Duodenal mucosa (tissue), 2 donors: ENCODE results near the gene STARD7.
"Not testable (repeated sequence)": the region's sequence is repeated elsewhere in the genome, so short reads cannot be mapped to it uniquely, and the experiment has no call there.

Experiments
- H3K27ac ChIP-seq: one replicate; pipeline ENCODE4 v1.7.0; 2013; ENCODE audit warnings: low read depth, low read length
- H3K27me3 ChIP-seq, 2 donors: one replicate each; pipeline ENCODE4 v1.7.0; 2013; ENCODE audit warnings: low read length in 2 of 2, control low read depth in 1 of 2; ENCODE audit not compliant: insufficient read depth in 2 of 2, control insufficient read depth in 1 of 2
- H3K36me3 ChIP-seq, 2 donors: one replicate each; pipeline ENCODE4 v1.7.0; 2013; ENCODE audit warnings: low read length in 2 of 2, control low read depth in 1 of 2; ENCODE audit not compliant: insufficient read depth in 2 of 2, control insufficient read depth in 1 of 2
- H3K4me1 ChIP-seq, 2 donors: one replicate each; pipeline ENCODE4 v1.7.0; 2013; ENCODE audit warnings: low read length in 2 of 2, control low read depth in 1 of 2; ENCODE audit not compliant: insufficient read depth in 2 of 2, control insufficient read depth in 1 of 2
- H3K4me3 ChIP-seq, 2 donors: one replicate each; pipeline ENCODE4 v1.7.0; 2013; ENCODE audit warnings: low read length in 2 of 2, low read depth in 1 of 2
- H3K9ac ChIP-seq, 2 donors: one replicate each; pipeline ENCODE4 v1.7.0; 2013; ENCODE audit warnings: low read length in 2 of 2, low read depth in 1 of 2
- H3K9me3 ChIP-seq, 2 donors: one replicate each; pipeline ENCODE4 v1.7.0; 2013; ENCODE audit warnings: low read length in 2 of 2, control low read depth in 1 of 2; ENCODE audit not compliant: control insufficient read depth in 1 of 2

STARD7 gene

GRCh38 chr2:96239091-96239490 lies 30.5 kb upstream of the STARD7 start:
- no peak overlapping the region for H3K9ac ChIP-seq
- H3K4me3 ChIP-seq: no peak overlapping the region
- H3K27me3 ChIP-seq: no peaks in the 10 kb centered on the region
- no peaks in the 10 kb centered on the region for H3K9me3 ChIP-seq
- no peak overlapping the region for H3K27ac ChIP-seq
- peaks cover 5 to 7% of the 10 kb centered on the region in 2 donors for H3K36me3 ChIP-seq
- H3K4me1 ChIP-seq: peaks cover 41 to 42% of the 10 kb centered on the region in 2 donors

- Histone ChIP-seq H3K36me3 (peaks cover 5 to 7% of the 10 kb centered on the region in 2 donors), H3K4me1 (peaks cover 41 to 42% of the 10 kb centered on the region in 2 donors), H3K9ac (no peak overlapping the region), H3K4me3 (no peak overlapping the region), H3K27me3 (no peaks in the 10 kb centered on the region), H3K27ac (no peak overlapping the region), H3K9me3 (no peaks in the 10 kb centered on the region)
Observed at GRCh38 chr2:96238266-96238665, 29.6 kb upstream of the STARD7 start.

GRCh38 chr2:96236882-96237281 lies 28.3 kb upstream of the STARD7 start:
- H3K9me3 ChIP-seq: no peaks in the 10 kb centered on the region
- H3K9ac ChIP-seq: no peak overlapping the region
- no peaks in the 10 kb centered on the region for H3K27me3 ChIP-seq
- no peak overlapping the region for H3K4me3 ChIP-seq
- H3K36me3 ChIP-seq: peaks cover 5 to 7% of the 10 kb centered on the region in 2 donors
- peaks cover 35 to 38% of the 10 kb centered on the region in 2 donors for H3K4me1 ChIP-seq
- H3K27ac ChIP-seq: no peak overlapping the region

- Histone ChIP-seq H3K36me3 (no peaks in the 10 kb centered on the region), H3K4me3 (no peak overlapping the region), H3K27me3 (no peaks in the 10 kb centered on the region), H3K9ac (no peak overlapping the region), H3K27ac (no peak overlapping the region), H3K4me1 (peaks cover 20 to 26% of the 10 kb centered on the region in 2 donors), H3K9me3 (no peaks in the 10 kb centered on the region)
Observed at GRCh38 chr2:96233880-96234316, 25.3 kb upstream of the STARD7 start.

- Histone ChIP-seq H3K27me3 (no peaks in the 10 kb centered on the region), H3K4me3 (no peak overlapping the region), H3K9ac (no peak overlapping the region), H3K4me1 (peaks cover 20 to 21% of the 10 kb centered on the region in 2 donors), H3K9me3 (no peaks in the 10 kb centered on the region), H3K27ac (no peak overlapping the region), H3K36me3 (no peaks in the 10 kb centered on the region)
Observed at GRCh38 chr2:96233436-96233835, 24.8 kb upstream of the STARD7 start.

GRCh38 chr2:96231316-96231715 lies 22.7 kb upstream of the STARD7 start:
- Histone ChIP-seq H3K27ac (no peak overlapping the region), H3K4me1 (peaks cover under 1 to 7% of the 10 kb centered on the region in 2 donors), H3K9ac (no peak overlapping the region), H3K9me3 (no peaks in the 10 kb centered on the region), H3K27me3 (no peaks in the 10 kb centered on the region), H3K36me3 (no peaks in the 10 kb centered on the region), H3K4me3 (no peak overlapping the region)

- H3K36me3 ChIP-seq: peaks cover 0 to 4% of the 10 kb centered on the region in 2 donors
- H3K4me1 ChIP-seq: peaks cover 0 to 8% of the 10 kb centered on the region in 2 donors
- H3K4me3 ChIP-seq: no peak overlapping the region
- no peak overlapping the region for H3K9ac ChIP-seq
- H3K27ac ChIP-seq: no peak overlapping the region
- H3K9me3 ChIP-seq: no peaks in the 10 kb centered on the region
- H3K27me3 ChIP-seq: no peaks in the 10 kb centered on the region
Observed at GRCh38 chr2:96225016-96225533, 16.4 kb upstream of the STARD7 start.

- not testable (repeated sequence) for H3K36me3 ChIP-seq
Observed at GRCh38 chr2:96221106-96221505, 12.5 kb upstream of the STARD7 start.

GRCh38 chr2:96219959-96220358 lies 11.3 kb upstream of the STARD7 start:
- H3K9ac ChIP-seq, H3K27me3 ChIP-seq, H3K27ac ChIP-seq, H3K36me3 ChIP-seq, H3K4me3 ChIP-seq, H3K4me1 ChIP-seq, H3K9me3 ChIP-seq: not testable (repeated sequence)

More at GRCh38 chr2:96221106-96221505, 12.5 kb upstream of the STARD7 start:
- H3K4me1 ChIP-seq, H3K9ac ChIP-seq, H3K27ac ChIP-seq, H3K9me3 ChIP-seq, H3K4me3 ChIP-seq, H3K27me3 ChIP-seq: not testable (repeated sequence)

- Histone ChIP-seq H3K9me3 (no peaks in the 10 kb centered on the region), H3K27me3 (no peaks in the 10 kb centered on the region), H3K27ac (no peak overlapping the region), H3K36me3 (no peaks in the 10 kb centered on the region), H3K9ac (no peak overlapping the region), H3K4me1 (peaks cover 3 to 4% of the 10 kb centered on the region in 2 donors), H3K4me3 (no peak overlapping the region)
Observed at GRCh38 chr2:96218508-96219131, 10.0 kb upstream of the STARD7 start.
